Muscle layer of duodenum (tissue), 2 donors: ENCODE data around the gene RABEP1.
A peak's percentile ranks its signal among the peaks of the same experiment; 100 is the strongest.
"Not testable (repeated sequence)": the region's sequence is repeated elsewhere in the genome, so short reads cannot be mapped to it uniquely, and the experiment has no call there.

Experiments
- H3K27ac ChIP-seq: one replicate; pipeline ENCODE4 v1.7.0; 2013; ENCODE audit warnings: mild to moderate bottlenecking, low read length
- H3K27me3 ChIP-seq: one replicate; pipeline ENCODE4 v1.7.0; 2013; ENCODE audit warnings: low read depth, mild to moderate bottlenecking, control low read depth, low read length
- H3K36me3 ChIP-seq, 2 donors: one replicate each; pipeline ENCODE4 v1.7.0; 2013; ENCODE audit warnings: low read length in 2 of 2, control low read depth in 1 of 2, mild to moderate bottlenecking in 1 of 2; ENCODE audit not compliant: insufficient read depth in 2 of 2, control insufficient read depth in 1 of 2
- H3K4me1 ChIP-seq, 2 donors: one replicate each; pipeline ENCODE4 v1.7.0; 2013; ENCODE audit warnings: low read length in 2 of 2, mild to moderate bottlenecking in 2 of 2, control low read depth in 1 of 2, moderate library complexity in 1 of 2; ENCODE audit not compliant: insufficient read depth in 2 of 2, control insufficient read depth in 1 of 2
- H3K4me3 ChIP-seq, 2 donors: one replicate each; pipeline ENCODE4 v1.7.0; 2013; ENCODE audit warnings: low read length in 2 of 2, low read depth in 1 of 2, mild to moderate bottlenecking in 1 of 2
- H3K9me3 ChIP-seq, 2 donors: one replicate each; pipeline ENCODE4 v1.7.0; 2013; ENCODE audit warnings: low read length in 2 of 2, control low read depth in 1 of 2, mild to moderate bottlenecking in 1 of 2; ENCODE audit not compliant: control insufficient read depth in 1 of 2
- donor health status: healthy.

RABEP1 gene

GRCh38 chr17:5281814-5282641 lies at the start of gene RABEP1:
Gene RABEP1, plus strand, starts transcription at chr17:5282284. Its CDS starts 203 bp downstream, at chr17:5282487.
- Histone ChIP-seq H3K4me3 (peak within 1 kb of the TSS; percentile 71 to 73), H3K36me3 (no peaks in the 10 kb centered on the region), H3K27ac (peak within 1 kb of the TSS; percentile 67), H3K4me1 (peaks cover 13 to 20% of the 10 kb centered on the region in 2 donors), H3K27me3 (no peaks in the 10 kb centered on the region), H3K9me3 (no peaks in the 10 kb centered on the region)

GRCh38 chr17:5233492-5233891 lies 48.6 kb upstream of the RABEP1 start:
- H3K27me3 ChIP-seq, H3K4me3 ChIP-seq, H3K36me3 ChIP-seq, H3K9me3 ChIP-seq, H3K27ac ChIP-seq, H3K4me1 ChIP-seq: not testable (repeated sequence)

GRCh38 chr17:5234645-5235576 lies 47.2 kb upstream of the RABEP1 start, which contains the start of gene SCIMP:
Gene SCIMP, minus strand, starts transcription at chr17:5234860. Its CDS starts 105 bp downstream, at chr17:5234755.
- Histone ChIP-seq H3K27me3 (no peaks in the 10 kb centered on the region), H3K4me1 (no peaks in the 10 kb centered on the region), H3K27ac (peak within 1 kb of the TSS; percentile 31), H3K36me3 (no peaks in the 10 kb centered on the region), H3K4me3 (no peak within 1 kb of the TSS), H3K9me3 (no peaks in the 10 kb centered on the region)

- H3K4me1 ChIP-seq = no peaks in the 10 kb centered on the region
- no peak overlapping the region for H3K27ac ChIP-seq
- H3K36me3 ChIP-seq = no peaks in the 10 kb centered on the region
- no peaks in the 10 kb centered on the region for H3K27me3 ChIP-seq
- no peaks in the 10 kb centered on the region for H3K9me3 ChIP-seq
- no peak overlapping the region for H3K4me3 ChIP-seq
Observed at GRCh38 chr17:5236938-5237540, 45.0 kb upstream of the RABEP1 start.

GRCh38 chr17:5237541-5238016 lies 44.5 kb upstream of the RABEP1 start:
- no peak overlapping the region for H3K27ac ChIP-seq
- H3K36me3 ChIP-seq = no peaks in the 10 kb centered on the region
- H3K4me1 ChIP-seq = no peaks in the 10 kb centered on the region
- no peaks in the 10 kb centered on the region for H3K27me3 ChIP-seq
- no peak overlapping the region for H3K4me3 ChIP-seq
- no peaks in the 10 kb centered on the region for H3K9me3 ChIP-seq

- Histone ChIP-seq H3K27ac (no peak overlapping the region), H3K9me3 (no peaks in the 10 kb centered on the region), H3K27me3 (no peaks in the 10 kb centered on the region), H3K4me3 (no peak overlapping the region), H3K36me3 (no peaks in the 10 kb centered on the region), H3K4me1 (no peaks in the 10 kb centered on the region)
Observed at GRCh38 chr17:5238333-5238732, 43.8 kb upstream of the RABEP1 start.

- H3K9me3 ChIP-seq, H3K4me3 ChIP-seq, H3K27me3 ChIP-seq, H3K36me3 ChIP-seq, H3K4me1 ChIP-seq, H3K27ac ChIP-seq: not testable (repeated sequence)
Observed at GRCh38 chr17:5239769-5240168, 42.3 kb upstream of the RABEP1 start.

GRCh38 chr17:5241861-5242671 lies 40.0 kb upstream of the RABEP1 start:
- Histone ChIP-seq H3K27ac (peak overlapping the region; percentile 51), H3K4me1 (no peaks in the 10 kb centered on the region), H3K4me3 (peak overlapping the region in 1 of 2 donors; percentile 21), H3K9me3 (no peaks in the 10 kb centered on the region), H3K36me3 (no peaks in the 10 kb centered on the region), H3K27me3 (no peaks in the 10 kb centered on the region)

- no peaks in the 10 kb centered on the region for H3K4me1 ChIP-seq
- H3K27ac ChIP-seq = no peak overlapping the region
- no peaks in the 10 kb centered on the region for H3K36me3 ChIP-seq
- H3K27me3 ChIP-seq = no peaks in the 10 kb centered on the region
- no peaks in the 10 kb centered on the region for H3K9me3 ChIP-seq
- H3K4me3 ChIP-seq = no peak overlapping the region
Observed at GRCh38 chr17:5247621-5248020, 34.5 kb upstream of the RABEP1 start.

GRCh38 chr17:5248821-5249479 lies 33.1 kb upstream of the RABEP1 start:
- H3K4me3 ChIP-seq = no peak overlapping the region
- no peak overlapping the region for H3K27ac ChIP-seq

More at GRCh38 chr17:5248821-5249479, 33.1 kb upstream of the RABEP1 start:
- Histone ChIP-seq H3K36me3 (no peaks in the 10 kb centered on the region), H3K9me3 (no peaks in the 10 kb centered on the region), H3K4me1 (no peaks in the 10 kb centered on the region), H3K27me3 (no peaks in the 10 kb centered on the region)
